HepG2 (cell line): ENCODE measurements around the gene DGKD. TPM values are rescaled to one million over a fixed set of nuclear protein-coding genes. Genes with fewer than 3 reads are reported as not detected.

Experiments
- AKNA ChIP-seq: sonication (generic); formaldehyde crosslinking; IDR thresholded peaks from 2 replicates; pipeline ENCODE4 v1.4.0; 2020; ENCODE audit warnings: missing genetic modification reagents, borderline replicate concordance
- ETV5 ChIP-seq: IDR thresholded peaks from 2 replicates; pipeline ENCODE4 v1.6.1; 2018; ENCODE audit warnings: missing biosample characterization, missing genetic modification reagents, inconsistent platforms, borderline replicate concordance
- FLYWCH1 ChIP-seq: sonication (generic); formaldehyde crosslinking; IDR thresholded peaks from 2 replicates; pipeline ENCODE4 v1.8.1; 2023; ENCODE audit warnings: mild to moderate bottlenecking, missing genetic modification reagents
- GATAD1 ChIP-seq: IDR thresholded peaks from 2 replicates; pipeline ENCODE4 v1.6.1; 2016; ENCODE audit warnings: missing genetic modification reagents, missing compliant biosample characterization
- KDM6A ChIP-seq: IDR thresholded peaks from 2 replicates; pipeline ENCODE4 v1.6.1; 2016; ENCODE audit warnings: low read depth
- SSRP1 ChIP-seq: IDR thresholded peaks from 2 replicates; pipeline ENCODE4 v1.6.1; 2016; ENCODE audit warnings: control low read depth
- SUZ12 ChIP-seq: fragments of 150-350 bp; IDR thresholded peaks from 2 replicates; pipeline ENCODE4 v1.6.1; 2014; ENCODE audit warnings: low read depth, low read length
- YEATS4 ChIP-seq: sonication (generic); formaldehyde crosslinking; IDR thresholded peaks from 2 replicates; pipeline ENCODE4 v1.4.0; 2020; ENCODE audit warnings: missing genetic modification reagents, borderline replicate concordance
- ZBTB38 ChIP-seq: sonication (generic); formaldehyde crosslinking; IDR thresholded peaks from 2 replicates; pipeline ENCODE4 v1.5.1; 2020; ENCODE audit warnings: mild to moderate bottlenecking, missing genetic modification reagents
- ZBTB39 ChIP-seq: sonication (generic); formaldehyde crosslinking; IDR thresholded peaks from 2 replicates; pipeline ENCODE4 v1.5.0; 2020; ENCODE audit warnings: missing genetic modification reagents
- ZC3H13 ChIP-seq: sonication (generic); formaldehyde crosslinking; IDR thresholded peaks from 2 replicates; pipeline ENCODE4 v1.8.1; 2023; ENCODE audit warnings: mild to moderate bottlenecking, missing genetic modification reagents, moderate library complexity
- ZFP91 ChIP-seq: sonication (generic); formaldehyde crosslinking; IDR thresholded peaks from 2 replicates; pipeline ENCODE4 v1.9.0; 2022; ENCODE audit warnings: missing genetic modification reagents, mild to moderate bottlenecking, borderline replicate concordance
- ZHX1 ChIP-seq: sonication (generic); formaldehyde crosslinking; IDR thresholded peaks from 2 replicates; pipeline ENCODE4 v1.8.1; 2022; ENCODE audit warnings: low read depth, mild to moderate bottlenecking, missing genetic modification reagents
- ZNF207 ChIP-seq: fragments of 450-650 bp; IDR thresholded peaks from 2 replicates; pipeline ENCODE4 v1.6.1; 2016; ENCODE audit warnings: antibody characterized with exemption, borderline replicate concordance
- ZNF552 ChIP-seq: sonication (generic); formaldehyde crosslinking; IDR thresholded peaks from 2 replicates; pipeline ENCODE4 v1.9.0; 2022; ENCODE audit warnings: missing genetic modification reagents, mild to moderate bottlenecking, borderline replicate concordance
- ZNF558 ChIP-seq: sonication (generic); formaldehyde crosslinking; IDR thresholded peaks from 2 replicates; pipeline ENCODE4 v1.9.0; 2022; ENCODE audit warnings: mild to moderate bottlenecking, missing genetic modification reagents, borderline replicate concordance
- ZSCAN9 ChIP-seq: IDR thresholded peaks from 2 replicates; pipeline ENCODE4 v1.6.1; 2016; ENCODE audit warnings: borderline replicate concordance
- polyA plus RNA-seq, 8 experiments: library from polyadenylated mRNA; depleted of rRNA in 3 of 8; stranded (reverse) in 7 of 8; unstranded in 1 of 8; fragments of >200 nt; fragmentation: Illumina TruSeq in 4 of 8; extraction: Trizol in 4 of 8; gene quantifications; 2 replicates each; pipeline versions ENCODE4 v1.2.1 to v1.2.3, GENCODE V29; 2011 to 2016; ENCODE audit warnings: low read depth in 4 of 8, missing spikeins in 1 of 8, mixed read lengths in 1 of 8; ENCODE audit not compliant: insufficient read depth in 1 of 8
- total RNA-seq, 5 experiments: library from RNA; depleted of rRNA; stranded (reverse); fragments of >200 nt; fragmentation: Illumina TruSeq; extraction: Trizol; gene quantifications; 2 replicates each; pipeline ENCODE4 v1.2.3, GENCODE V29; 2016; ENCODE audit warnings: low read depth in 1 of 5

DGKD gene
- total and polyA plus RNA-seq, 2 of the 13 experiments (the other 11 are each of a cell fraction or from before 2014, with no cell fraction given), result 24.5 to 33.2 TPM

- TF ChIP-seq YEATS4 (CRISPR knock-in tag) (no peak), ZC3H13 (CRISPR knock-in tag) (0 out of 2 replicates have a peak, but pooled peaks have one; percentile 7), KDM6A (no peak), ETV5 (CRISPR knock-in tag) (no peak), SUZ12 (no peak), ZFP91 (peak; percentile 77; the same call in 1 of the 2 replicates), ZBTB38 (CRISPR knock-in tag) (peak; percentile 69; the same call in 1 of the 2 replicates), GATAD1 (CRISPR knock-in tag) (no peak), ZBTB39 (peak; percentile 24; the same call in 1 of the 2 replicates), ZSCAN9 (no peak), SSRP1 (CRISPR knock-in tag) (no peak), ZHX1 (CRISPR knock-in tag) (no peak), ZNF207 (no peak), AKNA (no peak), ZNF558 (no peak), ZNF552 (CRISPR knock-in tag) (no peak; the same call in 1 of the 2 replicates), FLYWCH1 (CRISPR knock-in tag) (no peak)
Observed at GRCh38 chr2:233353769-233354499, at the start of gene DGKD (continued).
